IPS-18c (cell line): ENCODE results near the gene KEL.

Experiments
- H3K4me3 ChIP-seq: 2 replicates; pipeline ENCODE4 v1.7.0; 2013; ENCODE audit warnings: low read depth, mild to moderate bottlenecking, low read length, moderate library complexity; ENCODE audit not compliant: insufficient read depth
- H3K9me3 ChIP-seq: one replicate; pipeline ENCODE4 v1.6.1; 2013; ENCODE audit warnings: mild to moderate bottlenecking, low read length, moderate library complexity; ENCODE audit not compliant: control insufficient read depth, insufficient read depth

Gene KEL

DNA sequence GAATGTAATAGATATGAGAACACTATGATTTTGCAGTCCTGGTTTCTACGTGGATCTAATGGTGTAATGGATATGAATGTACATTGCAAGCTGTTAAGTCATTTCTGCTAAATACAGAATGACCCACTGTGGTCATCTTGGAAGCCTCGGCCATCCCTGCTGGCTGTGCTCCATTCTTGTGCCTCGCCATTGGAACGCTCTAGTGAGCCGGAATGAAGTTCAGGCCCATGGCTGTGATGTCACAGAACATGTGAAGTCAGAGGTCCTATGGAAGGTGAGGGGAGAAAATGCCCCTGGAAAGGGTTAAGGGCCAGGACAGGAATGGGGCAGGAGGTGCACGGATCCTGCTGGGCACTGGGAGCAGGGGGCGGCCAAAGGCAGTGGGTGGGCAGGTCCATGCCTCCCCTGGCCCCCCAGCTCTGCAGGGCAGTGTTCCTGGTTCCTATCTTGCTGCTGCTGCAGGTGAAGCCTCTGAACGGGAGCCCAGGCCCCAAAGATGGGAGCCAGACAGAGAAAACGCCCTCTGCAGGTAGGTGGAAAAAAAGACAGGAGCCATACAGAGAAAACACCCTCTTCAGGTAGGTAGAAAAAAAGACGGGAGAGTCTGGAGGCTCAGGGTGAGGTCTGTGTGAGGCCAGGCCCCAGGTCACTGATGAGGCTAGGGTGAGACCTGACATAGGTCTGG is 22.8 kb downstream of the KEL start, which contains the start of gene LLCFC1:
Gene LLCFC1, plus strand, starts transcription at position 259 of the 685 bp plus-strand sequence. Its CDS starts 138 bp downstream, at position 397.
- H3K4me3 ChIP-seq = no peak within 1 kb of the TSS
- H3K9me3 ChIP-seq = no peaks in the 10 kb centered on the region

DNA sequence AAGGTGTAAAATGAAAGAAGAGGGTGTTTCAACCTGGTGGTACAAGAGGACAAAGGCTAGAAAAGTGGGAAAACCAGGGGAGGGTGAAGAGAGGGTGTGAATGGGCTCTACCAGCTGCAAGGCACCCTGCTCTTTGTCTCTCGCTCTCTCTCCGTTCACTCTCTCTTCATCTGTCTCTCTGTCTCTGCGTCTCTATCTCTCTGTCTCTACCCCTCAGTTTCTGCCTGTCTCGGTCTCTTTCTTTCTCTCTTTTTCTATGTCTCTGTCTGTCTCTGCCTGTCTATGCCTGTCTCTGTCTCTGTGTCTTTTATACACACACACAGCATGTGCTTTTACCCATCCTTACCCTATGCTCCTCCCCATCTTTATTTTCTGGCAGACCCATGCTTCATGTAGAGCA is 23.6 kb downstream of the KEL start:
- Histone ChIP-seq H3K4me3 (no peak overlapping the region), H3K9me3 (no peaks in the 10 kb centered on the region)

DNA sequence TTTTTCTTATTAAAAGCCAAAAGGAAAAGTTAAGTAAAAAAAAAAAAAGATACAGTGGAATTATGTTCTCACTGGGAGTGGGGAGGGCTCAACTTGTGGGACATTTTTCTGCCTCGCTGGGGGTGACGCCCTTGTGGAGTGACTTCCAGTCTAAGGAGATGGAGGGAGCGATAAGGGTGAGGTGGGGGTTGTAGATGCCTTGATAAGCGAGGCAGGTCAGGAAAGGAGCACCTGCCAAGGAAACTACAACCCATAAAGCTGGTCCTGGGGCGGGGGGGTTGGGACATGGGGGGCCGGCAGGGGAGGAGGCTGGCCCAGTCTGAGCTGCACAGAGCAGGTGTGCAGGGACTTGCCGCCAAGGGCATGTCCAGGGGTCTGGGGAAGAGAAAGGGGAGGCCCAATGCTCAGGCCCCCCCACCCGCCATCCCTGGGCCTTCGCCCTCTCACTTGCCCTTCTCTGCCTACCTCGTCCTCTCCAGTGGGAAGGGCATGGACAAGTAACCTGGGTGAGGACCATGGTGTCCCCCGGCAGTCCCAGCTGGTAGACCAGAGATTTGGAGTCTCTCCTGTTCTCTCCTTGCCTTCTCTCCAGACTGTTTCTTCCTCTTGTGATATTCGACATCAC is 26.1 kb downstream of the KEL start:
- H3K9me3 ChIP-seq = no peaks in the 10 kb centered on the region
- no peak overlapping the region for H3K4me3 ChIP-seq

DNA sequence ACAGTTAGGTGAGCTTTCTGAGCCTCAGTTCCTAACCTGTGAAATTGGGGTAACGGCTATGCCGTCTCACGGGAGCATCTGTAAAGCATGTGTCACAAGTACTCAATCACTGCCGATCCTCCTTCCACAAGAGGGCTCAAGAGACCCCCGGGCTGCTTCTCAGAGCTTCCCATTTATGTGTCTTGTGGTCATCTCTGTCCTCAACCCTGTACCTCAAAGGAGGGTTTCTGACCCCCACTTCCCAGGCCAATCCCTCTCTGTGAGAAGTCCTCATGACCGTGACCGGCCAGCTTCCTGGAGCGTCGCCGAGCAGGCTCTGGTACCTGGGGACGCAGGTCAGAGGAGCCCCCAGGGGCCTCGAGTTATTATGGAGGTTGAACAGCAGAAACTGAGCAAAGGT is 28.1 kb downstream of the KEL start:
- Histone ChIP-seq H3K4me3 (no peak overlapping the region), H3K9me3 (no peaks in the 10 kb centered on the region)

DNA sequence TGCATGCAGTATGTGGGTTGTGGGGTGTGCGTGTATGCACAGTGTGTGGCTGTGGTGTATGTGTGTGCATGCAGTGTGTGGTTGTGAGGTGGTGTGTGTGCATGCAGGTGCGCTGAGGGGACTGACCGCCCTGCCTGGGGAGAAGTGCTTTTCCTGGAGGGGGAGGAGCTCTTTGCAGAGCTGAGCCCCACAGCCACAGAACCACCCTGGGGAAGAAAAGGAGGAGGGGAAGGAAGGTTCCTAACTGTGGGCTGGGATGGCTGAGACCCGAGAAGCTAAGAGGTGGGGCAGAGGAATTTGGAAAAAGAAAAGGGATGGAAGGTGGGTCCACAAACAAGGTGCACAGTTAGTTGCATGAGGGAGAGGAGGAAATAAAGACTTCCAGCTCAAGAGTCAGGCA is 28.5 kb downstream of the KEL start, which contains the start of gene TRPV5:
Gene TRPV5, minus strand, starts transcription at position 123 of the 400 bp plus-strand sequence. CDS start 287 bp downstream, outside the sequence.
- H3K4me3 ChIP-seq = no peak within 1 kb of the TSS
- H3K9me3 ChIP-seq = no peaks in the 10 kb centered on the region

DNA sequence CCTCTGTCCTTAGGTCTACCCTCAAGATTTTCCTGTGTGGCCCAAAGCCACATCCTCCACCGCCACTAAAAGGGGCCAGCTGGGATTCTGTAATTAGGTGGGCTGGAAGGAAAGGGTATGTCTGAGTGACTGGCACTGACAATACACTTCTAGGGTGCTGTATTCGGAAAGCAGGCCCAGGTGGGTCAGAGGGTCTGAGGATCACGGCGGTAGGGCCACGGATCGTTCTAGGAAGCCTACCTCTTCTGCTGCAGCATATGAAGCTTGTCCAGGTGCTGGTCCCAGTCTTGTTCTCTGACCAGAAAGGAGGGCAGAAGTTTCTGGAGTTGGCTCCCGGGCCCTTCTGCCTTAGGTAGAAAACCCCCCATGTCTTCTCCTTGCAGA is 29.1 kb downstream of the KEL start:
- H3K9me3 ChIP-seq = no peaks in the 10 kb centered on the region
- H3K4me3 ChIP-seq = no peak overlapping the region

DNA sequence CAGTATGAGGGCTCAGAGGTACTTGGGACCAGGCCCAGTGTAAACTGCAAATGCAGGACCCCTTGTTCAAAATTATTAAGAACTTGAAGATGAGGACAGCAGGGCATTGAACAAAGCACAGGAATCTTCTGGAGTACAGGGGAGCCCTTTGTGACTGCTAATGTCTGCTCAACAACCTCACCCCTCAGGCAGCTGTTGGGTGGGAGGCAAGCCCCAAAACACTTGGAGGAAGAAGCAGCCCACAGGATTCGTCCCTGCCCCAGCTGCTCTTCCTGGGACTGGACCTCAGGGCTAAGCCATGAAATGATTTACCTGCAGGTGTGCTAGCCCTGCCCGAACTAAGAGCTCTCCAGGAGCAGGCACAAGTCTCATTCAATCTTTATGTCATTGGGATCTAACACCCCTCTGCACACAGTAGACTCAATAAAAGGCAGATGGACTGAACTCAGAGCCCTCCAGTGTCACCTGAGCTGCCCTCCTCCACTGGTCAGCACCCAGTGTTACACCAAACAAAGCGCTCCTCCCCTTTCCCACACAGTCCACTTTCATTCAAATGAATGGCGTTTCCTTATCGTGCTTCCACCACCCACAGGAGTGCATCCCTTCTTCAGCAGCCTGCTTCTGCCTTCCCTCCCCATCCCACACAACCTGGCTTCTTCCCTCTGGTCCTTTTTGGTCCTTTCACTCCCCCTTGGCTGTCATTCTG is 29.6 kb downstream of the KEL start:
- Histone ChIP-seq H3K9me3 (no peaks in the 10 kb centered on the region), H3K4me3 (no peak overlapping the region)

DNA sequence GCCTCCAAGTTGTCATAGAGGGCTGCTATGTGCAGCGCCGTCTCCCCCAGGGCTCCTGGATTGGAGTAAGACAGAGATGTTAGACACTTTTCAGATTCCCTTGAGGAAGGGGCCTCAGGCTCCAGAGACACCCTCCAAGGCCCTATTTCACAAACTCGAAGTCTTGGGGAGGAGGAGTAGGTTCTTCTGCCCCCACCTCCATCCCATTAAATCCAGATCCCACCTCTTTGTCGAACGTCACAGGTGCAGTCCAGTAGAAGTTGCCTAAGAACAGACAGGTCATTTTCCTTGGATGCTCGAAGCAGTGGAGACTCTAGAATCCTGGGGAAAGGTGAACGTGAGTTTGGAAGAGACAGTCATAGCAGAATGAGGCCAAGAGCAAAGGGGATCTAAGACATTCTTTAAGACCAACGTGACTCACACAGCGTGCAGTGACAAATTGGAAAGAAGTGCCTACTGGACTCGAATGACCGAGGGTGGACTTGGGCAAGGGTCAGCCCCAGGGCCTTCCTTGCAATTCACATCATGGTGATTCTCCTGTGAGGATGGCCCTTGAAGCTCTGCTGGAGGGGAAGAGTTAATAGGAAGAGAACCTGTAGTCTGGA is 31.9 kb downstream of the KEL start:
- Histone ChIP-seq H3K4me3 (no peak overlapping the region), H3K9me3 (no peaks in the 10 kb centered on the region)

DNA sequence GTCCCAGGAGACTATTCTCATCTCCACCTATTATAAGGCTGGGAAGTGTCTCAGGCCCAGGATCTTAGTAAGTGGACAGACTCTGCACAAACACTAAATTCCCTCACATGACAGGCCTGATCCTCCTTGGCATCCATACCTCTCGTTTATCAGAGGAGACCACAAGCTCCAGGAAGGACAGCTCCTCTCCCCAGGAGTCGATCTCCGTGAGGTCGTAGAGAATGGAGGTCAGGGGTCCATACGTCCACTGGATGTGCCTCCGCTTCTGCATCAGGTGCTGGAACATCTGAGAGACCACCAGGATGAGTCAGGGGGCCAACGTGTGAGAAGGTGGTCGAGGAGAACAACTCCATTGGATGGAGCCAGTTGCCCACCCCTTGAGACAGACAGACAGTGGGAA is 34.2 kb downstream of the KEL start:
- Histone ChIP-seq H3K9me3 (no peaks in the 10 kb centered on the region), H3K4me3 (no peak overlapping the region)

DNA sequence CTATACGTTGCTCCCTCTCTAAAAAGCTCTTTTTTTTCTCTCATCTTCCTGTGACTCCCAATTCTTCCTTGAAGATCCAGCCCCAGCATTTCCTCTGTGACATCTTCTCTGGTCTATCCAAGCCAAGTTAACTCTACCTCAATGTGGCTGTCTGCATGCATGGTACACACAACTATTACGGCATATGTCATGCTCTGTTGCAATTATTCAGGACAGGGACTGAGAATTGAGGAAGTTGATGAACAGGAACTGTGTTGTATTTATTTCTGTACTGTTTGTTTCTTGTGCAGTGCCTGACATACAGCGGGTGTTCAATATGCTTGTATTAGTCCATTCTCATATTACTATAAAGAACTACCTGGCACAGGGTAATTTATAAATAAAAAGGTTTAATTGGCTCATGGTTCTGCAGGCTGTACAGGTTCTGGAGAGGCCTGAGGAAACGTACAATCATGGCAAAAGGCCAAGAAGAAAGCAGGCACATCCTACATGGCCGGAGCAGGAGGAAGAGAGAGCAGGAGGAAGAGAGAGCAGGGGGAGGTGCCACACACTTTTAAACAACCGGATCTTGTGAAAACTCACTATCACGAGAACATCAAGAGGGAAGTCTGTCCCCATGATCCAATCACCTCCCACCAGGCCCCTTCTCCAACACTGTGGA is 34.9 kb downstream of the KEL start:
- Histone ChIP-seq H3K9me3 (no peaks in the 10 kb centered on the region), H3K4me3 (no peak overlapping the region)

DNA sequence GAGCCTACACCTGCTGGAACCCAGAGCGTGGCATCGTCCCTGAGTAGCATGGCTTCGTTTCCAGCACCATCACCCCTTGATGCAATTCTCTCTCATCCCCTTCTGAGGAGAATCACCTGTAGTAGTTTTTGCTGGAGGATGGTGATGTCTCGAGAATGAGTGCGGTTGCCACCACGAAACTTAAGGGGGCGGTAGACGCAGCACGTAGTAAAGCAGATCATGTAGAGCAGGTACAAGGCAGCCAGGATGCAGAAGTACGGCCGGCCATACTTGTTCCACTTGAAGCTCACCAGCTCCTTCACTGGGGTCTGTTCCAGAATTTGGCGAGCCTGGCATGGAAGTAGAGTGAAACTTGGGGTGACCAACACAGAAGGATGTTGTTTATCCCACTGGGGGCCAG is 36.8 kb downstream of the KEL start:
- Histone ChIP-seq H3K9me3 (no peaks in the 10 kb centered on the region), H3K4me3 (no peak overlapping the region)

DNA sequence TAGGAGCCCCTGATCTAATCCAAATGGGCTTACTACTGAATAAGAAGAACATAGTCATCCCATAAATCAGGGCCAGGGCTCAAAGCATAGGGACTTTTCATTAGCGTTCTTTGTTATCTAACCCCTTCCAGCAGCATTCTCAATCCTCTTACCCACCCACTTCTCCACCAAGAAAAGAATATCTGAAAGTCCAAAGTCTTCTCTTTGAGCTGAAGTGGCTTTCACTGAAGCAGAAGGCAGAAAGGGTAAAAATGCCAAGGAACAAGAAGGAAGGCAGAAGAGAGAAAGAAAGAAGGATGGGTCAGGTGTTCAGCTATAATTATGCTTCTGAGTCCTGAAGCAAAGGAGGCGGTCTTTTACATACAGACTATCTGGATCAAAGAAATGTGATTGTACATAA is 38.8 kb downstream of the KEL start:
- H3K4me3 ChIP-seq = no peak overlapping the region
- no peaks in the 10 kb centered on the region for H3K9me3 ChIP-seq

DNA sequence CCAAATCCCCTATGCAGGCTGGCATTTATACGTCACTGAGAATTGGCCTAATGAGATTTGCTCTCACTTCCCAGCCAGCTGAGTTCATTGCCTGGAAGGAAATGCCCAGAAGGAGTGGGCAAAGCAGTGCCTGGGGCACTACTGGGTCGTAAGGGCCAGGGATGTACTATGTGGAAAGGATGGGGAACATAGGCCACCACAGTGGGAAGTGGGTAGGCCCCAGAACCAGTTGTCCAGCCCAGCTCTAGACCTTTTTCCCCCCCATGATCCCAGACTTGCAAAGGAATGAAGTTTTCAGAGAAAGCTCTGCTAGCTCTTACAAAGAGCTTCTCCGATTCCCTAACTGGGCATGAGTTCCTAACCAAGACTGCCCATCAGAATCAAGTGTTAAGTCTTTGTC is 42.5 kb downstream of the KEL start:
- no peaks in the 10 kb centered on the region for H3K9me3 ChIP-seq
- no peak overlapping the region for H3K4me3 ChIP-seq

DNA sequence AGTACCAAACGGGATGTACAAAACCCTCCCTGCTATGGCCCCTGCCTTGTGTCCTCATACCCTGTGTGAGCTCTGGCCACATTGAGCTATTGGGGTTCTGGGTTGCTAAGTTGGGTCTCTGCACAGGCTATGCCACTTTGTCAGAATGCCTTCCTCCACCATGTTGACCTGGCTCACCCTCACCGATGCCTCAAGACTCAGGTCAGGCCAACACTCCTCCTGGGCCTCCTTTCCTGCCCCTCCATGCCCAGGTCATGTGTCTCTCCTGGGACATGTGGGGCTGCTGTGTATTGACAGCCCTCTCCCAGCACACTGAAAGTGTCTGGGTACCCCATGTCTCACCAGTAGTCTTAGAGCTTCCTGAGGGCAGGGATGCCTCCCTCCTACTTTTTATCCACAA is 43.3 kb downstream of the KEL start:
- Histone ChIP-seq H3K9me3 (no peaks in the 10 kb centered on the region), H3K4me3 (no peak overlapping the region)

DNA sequence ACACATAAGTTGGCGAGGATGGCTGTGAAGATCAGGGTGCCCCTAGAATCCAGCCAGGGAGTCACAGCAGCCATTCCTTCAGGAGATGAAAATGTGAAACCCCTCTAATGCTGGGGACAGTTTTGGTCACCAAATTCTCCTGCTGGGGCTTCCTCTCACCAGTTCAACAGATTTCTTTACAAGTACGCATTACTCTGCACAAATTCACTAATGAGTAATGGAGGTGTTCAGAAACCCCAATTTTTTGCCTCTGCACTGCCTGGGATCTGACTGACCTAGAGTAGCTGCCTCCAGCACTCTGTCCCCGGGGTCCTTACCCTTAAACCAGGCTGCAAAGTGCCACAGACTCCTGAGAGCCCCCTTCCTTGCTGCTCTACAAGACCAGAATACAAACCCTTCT is 44.7 kb downstream of the KEL start:
- no peak overlapping the region for H3K4me3 ChIP-seq

DNA sequence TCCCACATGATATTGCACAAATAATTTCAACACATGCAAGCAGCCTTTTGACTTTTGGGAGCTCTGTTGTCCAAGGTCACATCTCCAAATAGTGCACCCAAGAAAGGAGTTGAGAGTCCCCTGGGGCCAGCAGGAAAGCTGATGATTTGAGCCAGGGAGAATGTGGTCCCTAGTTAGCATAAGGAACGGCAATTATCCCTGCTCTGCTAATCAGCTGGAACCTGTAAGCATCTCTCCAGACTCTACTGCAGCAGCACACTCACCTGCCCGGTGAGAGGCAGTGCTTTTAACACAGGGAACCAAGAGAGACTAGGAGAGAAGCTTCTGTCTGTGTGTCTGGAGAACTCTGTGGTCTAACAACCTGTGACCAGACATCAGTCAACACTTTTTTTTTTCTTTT is 45.7 kb downstream of the KEL start:
- Histone ChIP-seq H3K9me3 (no peaks in the 10 kb centered on the region), H3K4me3 (no peak overlapping the region)

More for the DNA sequence above, 44.7 kb downstream of the KEL start:
- no peaks in the 10 kb centered on the region for H3K9me3 ChIP-seq

DNA sequence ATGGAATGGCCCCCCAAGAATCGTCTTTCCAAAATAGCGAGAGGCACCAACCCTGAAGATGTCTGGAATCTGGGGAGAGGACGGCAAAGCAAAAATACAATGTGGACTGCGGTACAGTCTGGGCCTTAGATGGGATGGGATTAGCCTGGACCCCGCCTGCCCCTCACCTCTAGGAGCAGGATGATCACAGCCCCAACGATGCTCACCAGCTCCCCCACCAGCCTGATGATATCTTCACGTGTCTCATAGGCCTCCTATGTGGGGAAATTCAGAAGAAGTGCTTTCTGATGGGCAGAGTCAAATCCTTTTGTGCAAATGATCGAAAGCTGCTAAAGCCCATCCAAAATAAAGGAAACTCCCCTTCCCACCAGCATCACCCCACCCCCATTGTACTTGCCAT is 46.8 kb downstream of the KEL start:
- no peaks in the 10 kb centered on the region for H3K9me3 ChIP-seq
- H3K4me3 ChIP-seq = no peak overlapping the region
